OCI-M2 (cell line): ENCODE results near the gene MCM9.
"Not testable (repeated sequence)": the region's sequence is repeated elsewhere in the genome, so short reads cannot be mapped to it uniquely, and the experiment has no call there.

Source experiments
- DNase-seq: peaks from one replicate; lab custom pipeline; 2025; ENCODE audit not compliant: unreplicated experiment; lab: John Stamatoyannopoulos, UW

The MCM9 gene

GRCh38 chr6:118772886-118773285 lies 162.1 kb downstream of the MCM9 start:
- no peak for DNase-seq

GRCh38 chr6:118771253-118771652 lies 163.7 kb downstream of the MCM9 start:
- no peak for DNase-seq

GRCh38 chr6:118770835-118771234 lies 164.1 kb downstream of the MCM9 start:
- no peak for DNase-seq

- DNase-seq: no peak
Measured at GRCh38 chr6:118770112-118770788, 164.7 kb downstream of the MCM9 start.

GRCh38 chr6:118768904-118769325 lies 166.0 kb downstream of the MCM9 start:
- no peak for DNase-seq

GRCh38 chr6:118768441-118768840 lies 166.5 kb downstream of the MCM9 start:
- DNase-seq: no peak

- DNase-seq: not testable (repeated sequence)
Measured at GRCh38 chr6:118765316-118765715, 169.6 kb downstream of the MCM9 start.

GRCh38 chr6:118764766-118765165 lies 170.2 kb downstream of the MCM9 start:
- DNase-seq: no peak
